Transverse colon (tissue), 4 donors: ENCODE measurements around the gene PAN3. TPM values are rescaled to one million over a fixed set of nuclear protein-coding genes. Genes with fewer than 3 reads are reported as not detected.

Source experiments
- DNase-seq: peaks from one replicate; pipeline ENCODE4 v3.0.0-alpha.2; 2019
- H3K27ac ChIP-seq, 4 donors: fragments of 200-600 bp; sonication (generic); 2 replicates each; pipeline ENCODE4 v1.5.1; 2016 to 2018; ENCODE audit warnings: inconsistent platforms in 4 of 4
- H3K27me3 ChIP-seq: fragments of 200-600 bp; sonication (generic); 2 replicates; pipeline ENCODE4 v1.5.1; 2017; ENCODE audit warnings: inconsistent platforms
- H3K36me3 ChIP-seq, 4 donors: fragments of 200-600 bp; sonication (generic); 2 replicates each; pipeline ENCODE4 v1.5.1; 2017 to 2019; ENCODE audit warnings: inconsistent platforms in 4 of 4
- H3K4me1 ChIP-seq, 4 donors: fragments of 200-600 bp; sonication (generic); 2 replicates each; pipeline ENCODE4 v1.5.1; 2017 to 2020; ENCODE audit warnings: inconsistent platforms in 4 of 4
- H3K4me3 ChIP-seq, 4 donors: fragments of 200-600 bp; sonication (generic); 1 replicate in 1 of 4; 2 replicates in 3 of 4; pipeline versions ENCODE4 v1.5.1 to v1.6.1; 2017 to 2019; ENCODE audit warnings: inconsistent platforms in 4 of 4
- H3K9me3 ChIP-seq, 2 donors: fragments of 200-600 bp; sonication (generic); 2 replicates each; pipeline ENCODE4 v1.5.1; 2017 to 2019; ENCODE audit warnings: inconsistent platforms in 2 of 2
- EP300 ChIP-seq: sonication (generic); formaldehyde crosslinking; IDR thresholded peaks from one replicate; pipeline ENCODE4 v1.6.1; 2017; ENCODE audit warnings: antibody characterized with exemption, low read depth
- POLR2A ChIP-seq: fragments of 450-650 bp; IDR thresholded peaks from one replicate; pipeline ENCODE4 v1.6.1; 2016; ENCODE audit warnings: antibody characterized with exemption, mild to moderate bottlenecking, moderate library complexity
- POLR2AphosphoS5 ChIP-seq, 3 donors: sonication (generic); formaldehyde crosslinking; IDR thresholded peaks; one replicate each; pipeline ENCODE4 v1.6.1; 2016; ENCODE audit warnings: antibody characterized with exemption in 3 of 3
- WGBS, 2 donors: methylation state at CpG; one replicate each; pipeline ENCODE4 v1.1.5; 2018; ENCODE audit warnings: low coverage in 1 of 2; 5-methylcytosine and 5-hydroxymethylcytosine counted together
- in situ Hi-C, 4 donors: fragments of 200-750 bp; cut with MboI; loops; one replicate each; pipeline versions ENCODE4 v1.15.0 to v1.15.1; 2017; ENCODE audit warnings: low sequenced_read_pairs in 3 of 4, low pct_ligation_motif_present in 1 of 4, low pct_unique_long_range_greater_than_20kb in 1 of 4
- intact Hi-C: fragments of 100-400 bp; cut with DNase I; formaldehyde crosslinking; loops from one replicate; pipeline ENCODE4 v1.15.1; 2023; ENCODE audit warnings: low total_unique reads
- total RNA-seq, 4 donors: library from RNA; depleted of rRNA; stranded (reverse); fragments of >200 nt; gene quantifications; one replicate each; pipeline ENCODE4 v1.1.0, GENCODE V29; 2016
- TF ChIP-seq, protein P1 (sequence below), 5 experiments: fragments of 200-600 bp in 3 of 5; fragments of 450-650 bp in 2 of 5; sonication (generic) in 3 of 5; IDR thresholded peaks; 1 replicate in 2 of 5; 2 replicates in 3 of 5; pipeline ENCODE4 v1.5.1; 2016 to 2017; ENCODE audit warnings: antibody characterized with exemption in 5 of 5, inconsistent platforms in 3 of 5, mild to moderate bottlenecking in 2 of 5, moderate library complexity in 1 of 5

PAN3 gene
- total RNA-seq, 4 donors from 2014 or later: 28.3 to 107 (median 46.6) TPM

DNA sequence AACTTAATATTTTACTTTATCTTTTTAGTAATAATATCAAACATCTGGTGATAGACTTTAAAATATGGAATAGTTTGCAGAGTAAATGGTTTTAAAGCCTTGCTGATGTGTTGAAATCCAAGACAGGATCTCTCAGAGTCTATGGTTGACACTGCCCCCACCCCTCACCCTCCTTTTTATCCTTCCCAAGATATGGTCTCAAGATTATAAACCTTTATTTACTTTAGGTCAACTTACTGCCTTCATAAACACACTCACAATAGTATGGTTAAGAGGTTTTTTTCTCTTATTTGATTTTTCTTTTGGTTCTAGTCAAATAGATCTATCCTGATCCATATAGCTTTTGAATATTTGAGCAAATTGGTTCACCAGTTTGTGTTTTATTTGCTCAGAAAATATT, 39.0 kb downstream of the PAN3 start:
- H3K4me3 ChIP-seq: no peak overlapping the region
- no peak for DNase-seq
- peaks cover 0 to 6% (median 0%) of the 10 kb centered on the region in 4 donors for H3K36me3 ChIP-seq
- H3K9me3 ChIP-seq: no peaks in the 10 kb centered on the region
- H3K4me1 ChIP-seq: peaks cover 0 to 11% (median 0%) of the 10 kb centered on the region in 4 donors
- H3K27me3 ChIP-seq: no peaks in the 10 kb centered on the region
- intact Hi-C loops (no loop called here), in situ Hi-C loops (no loop called here)
- TF ChIP-seq, protein P1, sequence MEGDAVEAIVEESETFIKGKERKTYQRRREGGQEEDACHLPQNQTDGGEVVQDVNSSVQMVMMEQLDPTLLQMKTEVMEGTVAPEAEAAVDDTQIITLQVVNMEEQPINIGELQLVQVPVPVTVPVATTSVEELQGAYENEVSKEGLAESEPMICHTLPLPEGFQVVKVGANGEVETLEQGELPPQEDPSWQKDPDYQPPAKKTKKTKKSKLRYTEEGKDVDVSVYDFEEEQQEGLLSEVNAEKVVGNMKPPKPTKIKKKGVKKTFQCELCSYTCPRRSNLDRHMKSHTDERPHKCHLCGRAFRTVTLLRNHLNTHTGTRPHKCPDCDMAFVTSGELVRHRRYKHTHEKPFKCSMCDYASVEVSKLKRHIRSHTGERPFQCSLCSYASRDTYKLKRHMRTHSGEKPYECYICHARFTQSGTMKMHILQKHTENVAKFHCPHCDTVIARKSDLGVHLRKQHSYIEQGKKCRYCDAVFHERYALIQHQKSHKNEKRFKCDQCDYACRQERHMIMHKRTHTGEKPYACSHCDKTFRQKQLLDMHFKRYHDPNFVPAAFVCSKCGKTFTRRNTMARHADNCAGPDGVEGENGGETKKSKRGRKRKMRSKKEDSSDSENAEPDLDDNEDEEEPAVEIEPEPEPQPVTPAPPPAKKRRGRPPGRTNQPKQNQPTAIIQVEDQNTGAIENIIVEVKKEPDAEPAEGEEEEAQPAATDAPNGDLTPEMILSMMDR (IDR thresholded peaks at IDR 0.05): no peak
- TF ChIP-seq POLR2A (no peak), POLR2AphosphoS5 (IDR thresholded peaks at IDR 0.05) (no peak), EP300 (no peak)
- no peak overlapping the region for H3K27ac ChIP-seq

DNA sequence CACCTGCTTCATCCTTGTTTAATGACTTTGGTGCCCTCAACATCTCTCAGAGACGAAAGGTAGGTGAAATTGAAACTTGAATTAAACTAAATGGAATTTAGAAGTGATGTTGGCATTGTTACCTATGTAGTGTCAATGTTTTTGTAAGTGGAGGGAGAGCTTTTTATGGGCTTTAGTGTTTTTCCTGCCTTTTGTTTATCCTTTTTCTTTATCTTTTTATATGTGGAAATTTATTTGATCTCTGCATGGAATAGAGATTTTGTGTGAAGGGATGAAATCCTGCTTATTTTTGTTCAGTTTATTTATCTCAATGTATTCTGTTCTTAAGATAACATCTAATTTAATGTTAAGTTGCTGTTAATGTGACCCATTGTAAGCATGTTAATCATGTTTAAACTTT, 39.5 kb downstream of the PAN3 start:
- no peaks in the 10 kb centered on the region for H3K9me3 ChIP-seq
- TF ChIP-seq, protein P1 (IDR thresholded peaks at IDR 0.05): no peak
- no peak for TF ChIP-seq POLR2AphosphoS5 (IDR thresholded peaks at IDR 0.05)
- no peak for TF ChIP-seq POLR2A
- TF ChIP-seq EP300: no peak
- H3K4me1 ChIP-seq: peaks cover 0 to 11% (median 0%) of the 10 kb centered on the region in 4 donors
- in situ Hi-C loops (no loop called here), intact Hi-C loops (no loop called here)
- H3K4me3 ChIP-seq: no peak overlapping the region
- DNase-seq: no peak
- 53 to 75% methylated on average over 1 of the region's 1 CpG for WGBS, 2 donors
- H3K27me3 ChIP-seq: no peaks in the 10 kb centered on the region
- H3K27ac ChIP-seq: no peak overlapping the region
- H3K36me3 ChIP-seq: peaks cover 0 to 6% (median 0%) of the 10 kb centered on the region in 4 donors

DNA sequence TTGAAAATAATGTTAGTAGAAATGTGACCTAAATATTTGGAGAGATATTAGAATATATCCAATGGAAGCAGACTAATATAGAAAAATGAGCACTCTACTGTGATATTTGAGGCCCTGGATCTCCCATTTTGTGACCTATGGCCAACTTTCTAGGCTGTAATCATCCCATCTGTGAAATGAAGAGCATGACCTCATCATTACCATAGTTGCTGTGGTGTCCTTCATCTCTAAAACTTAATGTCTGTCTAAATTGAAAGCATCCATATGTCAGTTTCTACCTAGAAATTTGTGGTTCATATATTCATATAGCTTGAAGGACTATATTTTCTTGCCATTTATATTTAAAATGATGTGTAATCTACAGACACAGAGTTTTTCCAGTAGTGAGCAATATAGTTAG, 41.6 kb downstream of the PAN3 start:
- TF ChIP-seq POLR2A (no peak), POLR2AphosphoS5 (IDR thresholded peaks at IDR 0.05) (no peak), EP300 (no peak)
- TF ChIP-seq, protein P1 (IDR thresholded peaks at IDR 0.05): no peak
- Histone ChIP-seq H3K4me1 (peaks cover 0 to 11% (median 0%) of the 10 kb centered on the region in 4 donors), H3K9me3 (no peaks in the 10 kb centered on the region), H3K27ac (no peak overlapping the region), H3K4me3 (no peak overlapping the region), H3K36me3 (peaks cover 0 to 6% (median 0%) of the 10 kb centered on the region in 4 donors), H3K27me3 (no peaks in the 10 kb centered on the region)
- intact Hi-C loops (no loop called here), in situ Hi-C loops (no loop called here)
- DNase-seq: no peak

DNA sequence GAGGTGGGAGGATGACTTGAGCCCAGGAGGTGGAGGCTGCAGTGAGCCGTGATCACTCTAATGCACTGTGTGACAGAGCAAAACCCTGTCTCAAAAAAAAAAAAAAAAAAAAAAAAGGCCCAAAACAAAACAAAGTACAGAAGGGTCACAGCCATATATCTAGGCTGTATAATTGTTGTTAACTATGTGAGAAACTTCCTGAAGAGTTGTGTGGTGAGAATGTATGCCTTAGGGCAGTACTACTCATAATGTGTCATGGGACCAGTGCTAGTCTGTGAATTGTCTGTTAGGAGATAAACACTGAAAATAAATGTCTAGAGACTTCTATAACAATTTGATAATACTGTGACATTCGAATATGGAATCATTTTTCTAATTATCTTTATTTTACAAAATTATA, 43.1 kb downstream of the PAN3 start:
- Histone ChIP-seq H3K4me1 (peaks cover 0 to 11% (median 0%) of the 10 kb centered on the region in 4 donors), H3K27ac (no peak overlapping the region), H3K9me3 (no peaks in the 10 kb centered on the region), H3K4me3 (no peak overlapping the region), H3K36me3 (peaks cover 0 to 6% (median 0%) of the 10 kb centered on the region in 4 donors), H3K27me3 (no peaks in the 10 kb centered on the region)
- TF ChIP-seq POLR2AphosphoS5 (IDR thresholded peaks at IDR 0.05) (no peak), POLR2A (no peak), EP300 (no peak)
- TF ChIP-seq, protein P1 (IDR thresholded peaks at IDR 0.05): no peak
- 87 to 100% methylated on average over 2 of the region's 2 CpGs for WGBS, 2 donors
- in situ Hi-C loops: no loop called here
- intact Hi-C loops: no loop called here
- no peak for DNase-seq
